HG03354 (cell line): Measurements from ENCODE around the gene PLCB1.
"Not testable (repeated sequence)": the region's sequence is repeated elsewhere in the genome, so short reads cannot be mapped to it uniquely, and the experiment has no call there.

Experiments
- ATAC-seq: cut with Tn5 transposase; IDR thresholded peaks from one replicate; pipeline ENCODE4 v1.9.1; 2021; ENCODE audit warnings: mild to moderate bottlenecking; ENCODE audit not compliant: unreplicated experiment, poor library complexity, severe bottlenecking

The PLCB1 gene

GRCh38 chr20:8154638-8155037 is 22.6 kb downstream of the PLCB1 start:
- ATAC-seq = no peak

DNA sequence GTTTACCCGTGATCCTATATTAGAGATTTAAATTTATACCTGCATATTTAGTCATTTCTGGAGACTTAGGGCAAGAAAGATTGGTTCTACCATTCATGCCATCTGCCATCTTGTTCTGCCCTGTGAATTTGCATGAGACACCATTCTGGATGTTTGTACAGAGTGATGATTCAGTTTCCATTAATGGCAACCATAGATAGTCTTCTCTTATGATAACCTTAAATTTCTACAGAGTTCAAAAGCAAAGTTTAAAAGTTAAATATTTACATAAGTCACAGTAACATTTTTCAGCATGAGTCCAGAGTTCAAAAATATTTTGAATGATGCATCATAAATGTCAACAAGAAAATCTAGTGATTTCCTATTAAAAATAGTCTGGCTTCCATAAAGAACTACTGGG is 23.2 kb downstream of the PLCB1 start:
- ATAC-seq = no peak

DNA sequence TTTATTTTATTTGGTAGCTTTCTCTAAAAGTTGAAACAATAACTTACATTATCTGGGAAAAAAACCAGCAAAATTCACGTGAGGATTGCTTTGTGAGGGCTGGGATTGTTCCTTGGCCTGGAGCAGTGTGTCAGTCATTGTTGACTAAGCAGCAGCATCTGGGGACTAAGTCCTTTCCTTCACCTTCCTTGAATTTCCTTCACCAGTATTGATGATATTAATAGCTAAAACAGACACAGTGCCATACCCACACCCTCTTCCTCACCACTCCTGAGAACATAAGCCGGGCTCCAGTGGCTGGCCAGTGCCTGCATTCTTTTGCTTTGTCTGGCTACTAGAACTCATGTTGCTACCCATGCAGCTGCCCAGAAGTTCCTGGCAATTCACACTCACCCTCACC is 23.7 kb downstream of the PLCB1 start:
- ATAC-seq = no peak

DNA sequence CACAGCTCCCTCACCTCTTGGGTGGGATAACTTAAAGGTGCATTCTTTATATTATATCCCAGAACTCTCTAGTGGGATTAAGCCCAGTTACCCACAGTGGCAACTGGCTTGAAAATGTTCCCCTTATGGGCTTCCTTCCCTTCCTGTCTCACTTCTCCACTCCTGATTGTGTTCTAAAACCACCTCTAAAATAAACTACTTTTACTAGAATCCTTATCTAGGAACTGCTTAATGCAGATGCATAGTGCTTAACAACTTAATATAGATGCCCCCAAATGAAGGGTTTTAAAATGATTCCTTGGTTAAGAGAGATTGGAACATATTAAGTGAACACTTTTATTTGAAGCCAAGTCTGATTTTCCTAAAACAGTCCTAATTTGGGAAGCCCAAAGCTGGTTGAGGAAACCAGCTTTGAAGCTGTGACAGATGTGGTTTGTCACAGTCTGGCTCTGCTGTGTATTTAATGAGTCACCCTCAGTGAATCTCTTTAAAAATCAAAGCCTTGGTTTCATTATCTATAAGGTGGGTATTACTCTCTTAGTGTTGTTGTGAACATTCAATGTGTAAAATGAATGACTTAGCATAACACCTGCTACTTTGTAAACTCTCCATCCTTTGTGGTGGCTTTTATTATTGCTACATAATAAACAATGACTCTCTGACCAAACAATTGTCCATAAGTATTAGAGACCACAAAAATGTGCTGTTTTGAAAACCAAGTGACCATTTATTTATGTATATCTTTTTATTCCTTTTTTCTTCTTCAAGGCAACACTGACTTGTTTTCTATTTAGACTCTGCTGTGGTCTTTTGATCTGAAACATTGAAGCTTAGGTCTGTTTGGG is 24.4 kb downstream of the PLCB1 start:
- ATAC-seq = peak; percentile 96

- ATAC-seq = not testable (repeated sequence)
Observed at GRCh38 chr20:8159217-8159616, 27.2 kb downstream of the PLCB1 start.

DNA sequence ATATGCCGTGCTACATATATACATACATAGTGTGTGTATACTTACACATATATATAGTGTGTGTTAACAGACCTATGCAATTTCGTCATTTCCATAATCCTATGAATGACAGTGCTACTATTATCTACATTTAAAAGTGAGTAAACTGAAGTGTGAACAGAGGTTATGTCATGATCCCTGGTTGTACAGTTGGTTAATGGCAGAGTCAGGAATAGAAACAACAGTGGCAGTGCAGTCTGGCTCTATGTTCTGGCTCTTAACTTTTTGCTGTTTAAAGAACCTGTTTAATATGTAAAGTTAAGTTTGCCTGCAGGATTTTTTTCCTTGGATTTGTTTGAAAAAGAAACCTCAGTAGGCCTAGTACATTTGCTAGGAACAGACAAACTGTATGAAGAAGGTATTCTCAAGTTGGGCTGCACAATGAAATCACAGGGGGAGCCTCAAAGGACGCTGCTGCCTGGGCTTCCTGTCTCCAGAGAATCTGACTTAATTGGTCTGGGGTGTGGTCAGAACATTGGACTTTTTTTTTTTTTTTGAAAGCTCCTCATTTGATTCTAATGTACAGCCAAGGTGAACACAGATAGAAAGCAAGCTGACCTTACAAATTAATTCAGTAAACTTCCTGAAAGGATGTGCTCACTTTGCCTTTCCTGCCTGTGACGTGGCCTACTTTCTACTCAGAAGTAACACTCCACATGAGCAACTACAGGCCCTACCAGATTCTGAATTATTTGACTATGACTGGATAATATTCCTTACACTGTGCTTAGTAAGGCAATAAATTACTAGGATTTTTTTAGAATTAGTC is 29.4 kb downstream of the PLCB1 start:
- no peak for ATAC-seq

GRCh38 chr20:8162610-8163009 is 30.5 kb downstream of the PLCB1 start:
- no peak for ATAC-seq

- ATAC-seq = no peak
Observed at GRCh38 chr20:8163543-8163942, 31.5 kb downstream of the PLCB1 start.

- no peak for ATAC-seq
Observed at GRCh38 chr20:8166730-8167129, 34.7 kb downstream of the PLCB1 start.

GRCh38 chr20:8168785-8169288 is 36.8 kb downstream of the PLCB1 start:
- ATAC-seq = no peak

DNA sequence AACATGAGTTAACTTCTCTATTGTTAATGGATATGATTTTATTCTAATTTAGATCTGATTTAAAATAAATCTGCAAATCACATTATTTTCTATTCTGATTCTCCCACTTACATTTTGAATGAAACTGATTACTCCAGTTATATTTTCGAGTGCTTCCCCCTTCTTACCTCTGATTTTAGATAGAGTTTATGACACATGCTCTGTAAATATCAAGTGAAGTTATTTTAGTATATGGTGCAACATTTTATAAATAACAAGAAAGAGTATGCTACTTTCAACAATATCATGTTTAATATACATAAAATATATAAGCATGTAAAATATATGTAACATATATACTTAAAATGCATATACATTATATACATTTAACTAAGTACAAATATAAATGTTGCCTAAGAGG is 38.9 kb downstream of the PLCB1 start:
- no peak for ATAC-seq

GRCh38 chr20:8172191-8172590 is 40.1 kb downstream of the PLCB1 start:
- ATAC-seq = no peak

DNA sequence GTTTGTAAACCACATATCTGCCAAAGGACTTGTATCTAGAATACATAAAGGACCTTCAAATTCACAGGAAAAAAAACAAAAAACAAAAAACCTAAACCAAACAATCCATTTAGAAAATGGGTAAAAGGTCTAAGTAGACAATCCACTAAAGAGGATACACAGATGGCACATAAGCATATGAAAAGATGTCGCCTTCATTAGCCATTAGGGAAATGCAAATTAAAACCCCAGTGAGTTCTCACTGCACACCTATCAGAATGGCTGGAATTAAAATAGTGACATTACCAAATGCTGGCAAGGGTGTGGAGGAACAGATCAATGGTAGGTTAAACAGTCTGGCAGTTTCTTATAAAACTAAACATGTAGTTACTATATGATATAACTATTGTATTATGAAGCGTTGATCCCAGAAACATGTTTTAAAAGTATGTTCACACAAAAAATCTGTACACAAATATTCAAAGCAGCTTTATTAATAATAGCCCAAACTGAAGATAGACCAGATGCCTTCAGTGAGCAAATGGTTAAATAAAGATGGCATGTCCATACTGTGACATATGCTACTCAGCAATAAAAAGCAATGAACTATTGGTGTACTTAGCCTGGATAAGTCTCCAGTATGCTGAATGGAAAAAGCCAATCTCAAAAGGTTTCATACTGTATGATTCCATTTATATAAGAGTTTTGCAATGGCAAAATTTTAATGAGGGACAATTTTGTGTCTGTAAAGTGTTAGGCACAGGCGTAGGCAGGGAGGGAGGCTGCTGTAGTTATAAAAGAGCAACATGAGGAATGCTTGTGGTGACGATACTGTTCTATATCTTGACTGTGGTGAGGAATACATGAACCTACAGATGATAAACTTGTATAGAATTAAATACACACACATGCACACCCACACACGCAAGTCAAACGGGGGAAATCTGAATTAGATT is 43.9 kb downstream of the PLCB1 start:
- no peak for ATAC-seq

- no peak for ATAC-seq
Observed at GRCh38 chr20:8183526-8183925, 51.5 kb downstream of the PLCB1 start.

DNA sequence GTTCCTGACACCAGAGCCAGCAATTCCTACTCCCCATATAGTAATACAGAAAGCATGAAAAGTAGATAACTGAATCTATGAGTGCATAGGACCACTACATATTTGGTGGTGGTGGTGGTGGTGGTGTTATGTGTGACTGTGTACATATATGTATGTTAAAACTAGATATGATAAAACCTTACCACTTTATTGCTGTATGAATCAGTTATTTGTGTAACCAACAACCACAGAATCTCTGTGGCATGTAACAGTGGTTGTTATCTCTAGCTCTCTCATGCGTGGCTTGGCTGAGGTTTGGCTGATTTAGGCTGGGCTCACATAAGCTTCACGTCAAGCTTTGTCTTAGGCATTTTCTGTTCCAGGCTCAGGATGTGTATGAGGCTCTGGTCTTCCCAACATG is 55.7 kb downstream of the PLCB1 start:
- ATAC-seq = no peak

DNA sequence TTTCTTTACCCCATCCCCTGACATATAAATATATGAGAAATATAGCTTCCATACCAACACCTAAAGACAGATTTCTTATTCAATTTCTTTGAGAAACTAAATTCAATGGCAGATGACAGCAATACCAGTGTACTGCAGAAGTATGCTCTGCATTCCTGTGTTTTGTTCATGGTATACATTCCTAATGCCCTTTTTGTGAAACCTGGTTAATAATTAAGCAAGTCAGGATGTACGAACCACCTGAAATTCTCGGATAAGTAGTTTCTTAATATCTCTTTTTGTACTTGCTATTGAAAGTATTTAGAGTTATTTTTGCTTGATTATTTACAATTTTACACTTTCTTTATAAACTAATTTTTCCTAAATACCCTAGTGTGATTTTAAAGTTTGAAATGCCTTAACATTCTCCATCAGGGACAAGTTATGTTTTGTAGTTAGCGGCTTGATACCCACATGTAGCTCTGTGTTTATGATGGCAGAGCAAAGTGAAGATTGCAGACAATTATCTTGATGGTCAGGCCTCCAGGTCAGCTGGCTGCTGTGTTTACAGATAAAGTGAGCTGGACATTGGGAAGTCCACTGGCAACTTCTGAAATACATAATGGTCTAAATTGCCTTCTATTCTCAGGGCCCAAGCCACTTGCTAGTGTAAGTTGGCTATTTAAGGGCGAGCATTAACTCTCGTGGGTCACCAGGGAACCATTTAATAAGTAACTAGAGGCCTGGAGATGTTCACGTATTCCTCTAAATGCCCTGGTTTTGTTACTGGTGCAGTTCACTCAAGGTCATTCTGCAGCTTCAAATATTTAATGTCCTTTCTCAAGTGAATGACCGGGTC is 58.2 kb downstream of the PLCB1 start:
- no peak for ATAC-seq

- no peak for ATAC-seq
Observed at GRCh38 chr20:8194721-8195120, 62.7 kb downstream of the PLCB1 start.

- ATAC-seq = no peak
Observed at GRCh38 chr20:8196096-8196495, 64.0 kb downstream of the PLCB1 start.

- ATAC-seq = no peak
Observed at GRCh38 chr20:8200220-8200619, 68.2 kb downstream of the PLCB1 start.
